ENCODE measurements around the gene RPS25. TPM values are rescaled to one million over a fixed set of nuclear protein-coding genes. Genes with fewer than 3 reads are reported as not detected.
"Not testable (repeated sequence)": the region's sequence is repeated elsewhere in the genome, so short reads cannot be mapped to it uniquely, and the experiment has no call there.

RPS25 gene
- total RNA-seq, 1 donor: 1,259 TPM

DNA sequence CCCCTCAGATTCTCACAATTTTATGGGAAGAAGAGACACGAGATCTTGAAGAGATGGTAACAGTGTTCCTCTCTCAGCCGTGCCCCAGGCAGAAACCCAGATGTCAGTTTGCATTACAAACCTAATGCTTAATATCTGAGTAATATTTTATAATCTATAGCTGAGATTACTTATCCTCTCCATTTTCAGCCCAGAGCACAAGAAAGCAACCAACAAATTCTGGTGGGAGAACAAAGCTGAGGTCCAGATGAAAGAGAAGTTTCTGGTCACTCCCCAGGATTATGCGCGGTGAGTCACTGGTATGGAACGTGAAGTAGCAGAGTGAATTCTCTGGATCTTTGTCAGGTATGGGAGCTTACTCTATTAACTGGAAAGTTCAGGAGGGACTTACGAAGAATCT lies 19.3 kb downstream of the RPS25 start:
- TF ChIP-seq, protein P1, sequence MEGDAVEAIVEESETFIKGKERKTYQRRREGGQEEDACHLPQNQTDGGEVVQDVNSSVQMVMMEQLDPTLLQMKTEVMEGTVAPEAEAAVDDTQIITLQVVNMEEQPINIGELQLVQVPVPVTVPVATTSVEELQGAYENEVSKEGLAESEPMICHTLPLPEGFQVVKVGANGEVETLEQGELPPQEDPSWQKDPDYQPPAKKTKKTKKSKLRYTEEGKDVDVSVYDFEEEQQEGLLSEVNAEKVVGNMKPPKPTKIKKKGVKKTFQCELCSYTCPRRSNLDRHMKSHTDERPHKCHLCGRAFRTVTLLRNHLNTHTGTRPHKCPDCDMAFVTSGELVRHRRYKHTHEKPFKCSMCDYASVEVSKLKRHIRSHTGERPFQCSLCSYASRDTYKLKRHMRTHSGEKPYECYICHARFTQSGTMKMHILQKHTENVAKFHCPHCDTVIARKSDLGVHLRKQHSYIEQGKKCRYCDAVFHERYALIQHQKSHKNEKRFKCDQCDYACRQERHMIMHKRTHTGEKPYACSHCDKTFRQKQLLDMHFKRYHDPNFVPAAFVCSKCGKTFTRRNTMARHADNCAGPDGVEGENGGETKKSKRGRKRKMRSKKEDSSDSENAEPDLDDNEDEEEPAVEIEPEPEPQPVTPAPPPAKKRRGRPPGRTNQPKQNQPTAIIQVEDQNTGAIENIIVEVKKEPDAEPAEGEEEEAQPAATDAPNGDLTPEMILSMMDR (IDR thresholded peaks at IDR 0.05; ENCODE audit: extremely low read depth, low read depth, low read length): no peak
- Histone ChIP-seq H4K20me1 (ENCODE audit: insufficient read depth, low read length) (no peaks in the 10 kb centered on the region), H3K36me3 (ENCODE audit: insufficient read depth, low read length) (peaks cover 20% of the 10 kb centered on the region), H3K79me2 (ENCODE audit: insufficient read depth, low read length) (peaks cover 22% of the 10 kb centered on the region), H3K27ac (ENCODE audit: low read depth, low read length) (peak overlapping the region; percentile 77), H3K27me3 (ENCODE audit: insufficient read depth, low read length) (no peaks in the 10 kb centered on the region), H2AFZ (ENCODE audit: low read length) (peak overlapping the region; percentile 99), H3K4me1 (ENCODE audit: insufficient read depth, low read length) (peaks cover 33% of the 10 kb centered on the region), H3K4me3 (ENCODE audit: insufficient read depth, low read length) (peak overlapping the region; percentile 90), H3K4me2 (ENCODE audit: insufficient read depth, low read length) (peak overlapping the region; percentile 99), H3K9me3 (ENCODE audit: low read depth, low read length) (no peaks in the 10 kb centered on the region)
- DNase-seq (ENCODE audit: insufficient read length, low spot score, missing footprints): peak; percentile 72

DNA sequence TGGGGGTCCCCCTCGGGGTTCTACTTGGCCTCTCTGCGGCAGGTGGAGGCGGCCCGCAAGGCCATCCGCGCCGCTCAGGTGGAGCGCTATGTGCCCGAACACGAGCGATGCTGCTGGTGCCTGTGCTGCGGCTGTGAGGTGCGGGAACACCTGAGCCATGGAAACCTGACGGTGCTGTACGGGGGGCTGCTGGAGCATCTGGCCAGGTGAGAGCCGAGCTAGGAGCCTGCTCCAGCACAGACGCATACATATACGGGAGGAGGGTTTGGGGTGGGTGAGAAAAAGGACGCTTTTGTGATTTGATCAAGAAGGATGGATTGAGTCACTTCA lies 19.8 kb downstream of the RPS25 start:
- DNase-seq (ENCODE audit: insufficient read length, low spot score, missing footprints): no peak
- peaks cover 33% of the 10 kb centered on the region for H3K4me1 ChIP-seq (ENCODE audit: insufficient read depth, low read length)
- peak overlapping the region; percentile 99 for H2AFZ ChIP-seq (ENCODE audit: low read length)
- no peaks in the 10 kb centered on the region for H3K9me3 ChIP-seq (ENCODE audit: low read depth, low read length)
- peak overlapping the region; percentile 99 for H3K4me2 ChIP-seq (ENCODE audit: insufficient read depth, low read length)
- TF ChIP-seq, protein P1 (IDR thresholded peaks at IDR 0.05; ENCODE audit: extremely low read depth, low read depth, low read length): no peak
- peak overlapping the region; percentile 90 for H3K4me3 ChIP-seq (ENCODE audit: insufficient read depth, low read length)
- no peaks in the 10 kb centered on the region for H3K27me3 ChIP-seq (ENCODE audit: insufficient read depth, low read length)
- peaks cover 19% of the 10 kb centered on the region for H3K36me3 ChIP-seq (ENCODE audit: insufficient read depth, low read length)
- no peaks in the 10 kb centered on the region for H4K20me1 ChIP-seq (ENCODE audit: insufficient read depth, low read length)
- H3K27ac ChIP-seq (ENCODE audit: low read depth, low read length): peak overlapping the region; percentile 77
- H3K79me2 ChIP-seq (ENCODE audit: insufficient read depth, low read length): peaks cover 22% of the 10 kb centered on the region

DNA sequence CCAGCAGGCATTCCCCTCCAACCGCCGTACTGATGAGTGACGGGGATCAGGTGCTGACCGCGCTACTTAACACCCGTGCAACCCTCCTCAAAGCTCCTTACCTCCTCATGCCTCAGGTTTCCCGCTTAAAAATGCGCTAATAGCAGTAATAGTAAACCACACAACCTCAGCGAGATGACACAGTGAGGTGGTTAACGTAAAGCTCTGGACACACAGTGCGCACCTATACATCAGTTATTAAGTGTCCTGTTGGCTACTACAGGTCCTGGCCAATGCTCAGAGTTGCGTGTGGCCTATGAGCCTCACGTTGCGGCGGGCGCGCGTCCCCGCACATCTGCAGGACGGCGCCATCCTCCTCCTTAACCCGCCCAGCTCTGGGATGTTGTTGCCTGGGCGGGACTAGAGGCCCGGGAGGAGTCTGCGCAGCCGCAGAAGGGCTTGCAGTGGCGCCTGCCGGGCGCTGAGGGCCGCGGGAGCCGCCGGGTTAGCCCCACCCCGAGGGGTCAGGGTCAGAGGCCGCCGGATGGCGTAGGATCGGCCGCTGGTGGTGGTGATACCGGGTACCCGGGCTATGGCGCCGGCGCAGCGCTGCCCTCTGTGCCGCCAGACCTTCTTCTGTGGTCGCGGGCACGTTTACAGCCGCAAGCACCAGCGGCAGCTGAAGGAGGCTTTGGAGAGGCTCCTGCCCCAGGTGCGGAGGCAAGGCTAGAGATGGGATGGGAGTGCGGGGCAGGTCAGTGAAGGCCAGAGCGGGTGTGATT lies 20.3 kb downstream of the RPS25 start, which contains the start of gene CENATAC:
TSS of gene CENATAC (plus strand) at position 512 of the 761 bp plus-strand sequence. CDS start at position 572, 60 bp downstream.
- TF ChIP-seq, protein P1 (IDR thresholded peaks at IDR 0.05; ENCODE audit: extremely low read depth, low read depth, low read length): no peak
- H3K4me3 ChIP-seq (ENCODE audit: insufficient read depth, low read length): peak within 1 kb of the TSS; percentile 90
- peak within 1 kb of the TSS; percentile 77 for H3K27ac ChIP-seq (ENCODE audit: low read depth, low read length)
- H3K9me3 ChIP-seq (ENCODE audit: low read depth, low read length): no peaks in the 10 kb centered on the region
- DNase-seq (ENCODE audit: insufficient read length, low spot score, missing footprints): peak; percentile 100
- peaks cover 22% of the 10 kb centered on the region for H3K79me2 ChIP-seq (ENCODE audit: insufficient read depth, low read length)
- H3K36me3 ChIP-seq (ENCODE audit: insufficient read depth, low read length): peaks cover 14% of the 10 kb centered on the region
- peak within 1 kb of the TSS; percentile 99 for H2AFZ ChIP-seq (ENCODE audit: low read length)
- peak within 1 kb of the TSS; percentile 99 for H3K4me2 ChIP-seq (ENCODE audit: insufficient read depth, low read length)
- no peaks in the 10 kb centered on the region for H4K20me1 ChIP-seq (ENCODE audit: insufficient read depth, low read length)
- H3K4me1 ChIP-seq (ENCODE audit: insufficient read depth, low read length): peaks cover 33% of the 10 kb centered on the region
- no peaks in the 10 kb centered on the region for H3K27me3 ChIP-seq (ENCODE audit: insufficient read depth, low read length)

DNA sequence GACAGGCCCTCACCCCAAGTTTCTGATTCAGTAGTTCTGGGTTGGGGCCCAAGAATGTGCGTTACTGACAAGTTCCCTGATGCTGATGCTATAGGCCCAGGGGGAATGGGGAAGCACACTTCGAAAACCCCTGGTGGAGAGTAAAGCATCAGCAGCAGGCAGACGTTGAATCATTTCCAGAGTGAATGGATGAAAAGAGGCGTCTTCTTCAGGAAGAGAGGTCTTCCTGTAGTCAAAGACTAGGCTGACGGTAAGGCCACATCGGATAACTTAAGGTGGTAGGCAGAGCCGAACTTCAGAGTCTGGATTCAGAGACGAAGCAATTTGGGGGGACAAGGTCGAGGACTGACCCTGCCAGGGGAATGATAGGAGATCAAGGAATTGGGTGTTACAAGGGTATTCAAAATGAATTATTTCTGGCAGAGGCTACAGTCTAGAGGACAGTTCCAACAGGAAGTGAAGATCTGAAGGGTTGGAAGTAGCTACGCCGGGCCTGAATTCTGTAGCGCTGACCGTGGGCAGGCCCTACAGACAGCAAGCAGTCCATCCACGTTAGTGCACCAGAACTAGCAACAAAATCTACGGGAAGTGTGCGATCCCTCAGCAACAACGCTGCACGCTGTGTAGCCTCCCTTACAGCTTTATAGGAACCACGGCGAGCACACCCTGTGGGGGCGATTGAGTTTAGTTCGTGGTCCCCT lies 21.1 kb downstream of the RPS25 start:
- Histone ChIP-seq H3K9me3 (ENCODE audit: low read depth, low read length) (no peaks in the 10 kb centered on the region), H3K27ac (ENCODE audit: low read depth, low read length) (peak overlapping the region; percentile 77), H3K4me2 (ENCODE audit: insufficient read depth, low read length) (peak overlapping the region; percentile 99), H3K4me3 (ENCODE audit: insufficient read depth, low read length) (peak overlapping the region; percentile 90), H3K36me3 (ENCODE audit: insufficient read depth, low read length) (peaks cover 7% of the 10 kb centered on the region), H3K4me1 (ENCODE audit: insufficient read depth, low read length) (peaks cover 33% of the 10 kb centered on the region), H3K79me2 (ENCODE audit: insufficient read depth, low read length) (peaks cover 22% of the 10 kb centered on the region), H4K20me1 (ENCODE audit: insufficient read depth, low read length) (no peaks in the 10 kb centered on the region), H2AFZ (ENCODE audit: low read length) (peak overlapping the region; percentile 99), H3K27me3 (ENCODE audit: insufficient read depth, low read length) (no peaks in the 10 kb centered on the region)
- TF ChIP-seq, protein P1 (IDR thresholded peaks at IDR 0.05; ENCODE audit: extremely low read depth, low read depth, low read length): peak; percentile 39
- DNase-seq (ENCODE audit: insufficient read length, low spot score, missing footprints): peak; percentile 90

DNA sequence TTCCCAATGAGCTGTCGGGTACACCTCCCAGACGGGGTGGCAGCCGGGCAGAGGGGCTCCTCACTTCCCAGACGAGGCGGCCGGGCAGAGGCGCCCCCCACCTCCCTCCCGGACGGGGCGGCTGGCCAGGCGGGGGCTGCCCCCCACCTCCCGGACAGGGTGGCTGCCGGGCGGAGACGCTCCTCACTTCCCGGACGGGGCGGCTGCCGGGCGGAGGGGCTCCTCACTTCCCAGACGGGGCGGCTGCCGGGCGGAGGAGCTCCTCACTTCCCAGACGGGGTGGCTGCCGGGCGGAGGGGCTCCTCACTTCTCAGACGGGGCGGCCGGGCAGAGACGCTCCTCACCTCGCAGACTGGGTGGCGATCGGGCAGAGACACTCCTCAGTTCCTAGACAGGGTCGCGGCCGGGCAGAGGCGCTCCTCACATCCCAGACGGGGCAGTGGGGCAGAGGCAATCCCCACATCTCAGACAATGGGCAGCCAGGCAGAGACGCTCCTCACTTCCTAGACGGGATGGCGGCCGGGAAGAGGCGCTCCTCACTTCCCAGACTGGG lies 26.6 kb downstream of the RPS25 start:
- H3K79me2 ChIP-seq (ENCODE audit: insufficient read depth, low read length); H3K4me3 ChIP-seq (ENCODE audit: insufficient read depth, low read length); H2AFZ ChIP-seq (ENCODE audit: low read length); DNase-seq (ENCODE audit: insufficient read length, low spot score, missing footprints); H4K20me1 ChIP-seq (ENCODE audit: insufficient read depth, low read length); H3K27me3 ChIP-seq (ENCODE audit: insufficient read depth, low read length); H3K36me3 ChIP-seq (ENCODE audit: insufficient read depth, low read length); H3K4me2 ChIP-seq (ENCODE audit: insufficient read depth, low read length); H3K9me3 ChIP-seq (ENCODE audit: low read depth, low read length); H3K27ac ChIP-seq (ENCODE audit: low read depth, low read length); H3K4me1 ChIP-seq (ENCODE audit: insufficient read depth, low read length): not testable (repeated sequence)
